Embryonic facial prominence (tissue), 1 donor: ENCODE measurements around the gene TENT4B.
"Not testable (repeated sequence)": the region's sequence is repeated elsewhere in the genome, so short reads cannot be mapped to it uniquely, and the experiment has no call there.

Source experiments
- DNase-seq: peaks from one replicate; pipeline ENCODE4 v3.0.0-alpha.2; 2016; ENCODE audit errors: extremely low spot score

The TENT4B gene

GRCh38 chr16:50234771-50235556 lies 81.9 kb downstream of the TENT4B start:
- no peak for DNase-seq

DNA sequence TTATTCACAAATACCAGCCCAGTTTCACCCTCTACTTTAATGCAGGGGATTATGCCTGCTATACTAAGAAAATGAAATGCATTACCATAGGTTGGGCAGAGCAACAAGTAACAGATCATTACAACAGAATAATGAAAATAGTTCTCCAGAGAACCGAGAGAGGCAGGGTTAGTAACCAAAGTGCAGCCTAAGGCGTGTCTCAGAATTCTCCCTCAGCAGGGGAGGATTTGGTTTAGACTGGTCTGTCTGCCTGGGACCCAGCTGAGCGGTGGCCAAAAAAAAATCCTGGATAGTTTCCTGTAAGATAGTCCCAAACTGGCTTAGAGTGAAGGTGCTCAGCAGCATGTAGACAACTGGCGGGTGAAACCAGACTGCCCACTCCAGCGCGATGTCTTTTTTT lies 82.5 kb downstream of the TENT4B start:
- no peak for DNase-seq

DNA sequence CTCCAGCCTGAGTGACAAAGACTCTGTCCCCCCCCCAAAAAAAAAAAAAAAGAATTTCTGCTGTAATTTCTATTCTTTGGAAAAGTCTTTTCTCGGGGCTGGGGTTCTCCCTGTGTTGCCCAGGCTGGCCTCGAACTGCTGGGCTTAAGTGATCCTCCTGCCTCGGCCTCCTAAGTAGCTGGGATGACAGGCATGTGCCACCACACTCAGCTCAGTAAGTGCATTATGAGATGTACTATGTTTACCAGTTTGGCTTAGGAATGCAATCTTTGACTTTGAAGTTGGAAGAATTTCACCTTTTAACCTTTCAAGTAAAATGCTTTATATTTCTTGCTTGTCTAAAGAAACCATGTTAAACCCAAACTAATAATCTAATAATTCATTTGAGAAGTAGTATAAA lies 85.2 kb downstream of the TENT4B start:
- DNase-seq, result no peak

DNA sequence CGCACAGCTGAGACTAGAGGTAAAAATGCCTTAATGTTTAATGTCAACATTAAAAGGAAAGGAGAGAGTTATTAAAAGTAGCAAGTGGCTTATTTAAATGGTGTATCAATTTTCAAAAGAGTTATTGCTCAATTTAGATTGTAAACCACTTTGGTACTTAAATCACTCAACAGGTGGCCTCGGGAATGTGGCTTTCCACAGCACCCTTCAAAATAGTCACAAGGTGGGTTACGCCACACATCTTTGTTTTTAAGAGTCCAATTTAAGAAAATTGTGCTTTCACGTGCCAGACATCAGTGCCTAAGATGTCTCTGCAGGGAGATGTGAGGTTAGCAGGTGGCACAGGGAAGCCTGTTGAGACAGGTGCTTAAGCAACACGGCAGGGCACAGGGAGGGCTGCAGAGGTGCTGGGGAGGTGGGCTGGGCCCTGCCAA lies 85.8 kb downstream of the TENT4B start:
- no peak for DNase-seq

DNA sequence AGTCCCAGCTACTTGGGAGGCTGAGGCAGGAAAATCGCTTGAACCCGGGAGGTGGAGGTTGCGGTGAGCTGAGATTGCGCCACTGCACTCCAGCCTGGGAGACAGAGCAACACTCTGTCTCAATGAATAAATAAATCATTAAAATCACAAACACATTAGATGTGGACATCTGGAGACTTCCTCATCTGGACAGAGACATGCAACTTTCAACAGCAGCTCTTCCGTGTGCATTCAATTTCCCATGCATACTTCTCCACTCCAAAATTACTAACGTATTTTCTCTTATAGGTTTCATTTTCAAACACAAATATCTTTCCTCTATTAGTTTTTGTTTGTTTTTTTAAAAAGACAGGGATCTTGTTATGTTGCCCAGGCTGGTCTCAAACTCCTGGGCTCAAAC lies 89.9 kb downstream of the TENT4B start:
- not testable (repeated sequence) for DNase-seq

DNA sequence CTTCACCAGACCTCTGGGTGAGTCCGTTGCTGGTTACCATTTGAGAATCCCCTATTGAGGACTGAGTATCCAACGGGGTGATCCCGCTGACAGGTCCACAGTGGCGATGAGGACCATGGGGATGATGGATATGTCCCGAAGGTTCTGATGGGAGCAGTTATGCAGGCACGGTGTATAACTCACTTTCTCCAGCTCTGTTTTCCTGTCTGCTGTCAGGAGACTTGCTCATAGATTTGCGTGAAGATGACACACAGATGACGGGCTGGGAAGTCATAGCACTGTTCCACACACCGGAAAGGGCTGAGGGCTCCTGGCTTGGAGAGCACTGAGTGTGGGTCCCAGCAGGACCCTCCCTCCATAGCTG lies 91.0 kb downstream of the TENT4B start:
- DNase-seq, result no peak

DNA sequence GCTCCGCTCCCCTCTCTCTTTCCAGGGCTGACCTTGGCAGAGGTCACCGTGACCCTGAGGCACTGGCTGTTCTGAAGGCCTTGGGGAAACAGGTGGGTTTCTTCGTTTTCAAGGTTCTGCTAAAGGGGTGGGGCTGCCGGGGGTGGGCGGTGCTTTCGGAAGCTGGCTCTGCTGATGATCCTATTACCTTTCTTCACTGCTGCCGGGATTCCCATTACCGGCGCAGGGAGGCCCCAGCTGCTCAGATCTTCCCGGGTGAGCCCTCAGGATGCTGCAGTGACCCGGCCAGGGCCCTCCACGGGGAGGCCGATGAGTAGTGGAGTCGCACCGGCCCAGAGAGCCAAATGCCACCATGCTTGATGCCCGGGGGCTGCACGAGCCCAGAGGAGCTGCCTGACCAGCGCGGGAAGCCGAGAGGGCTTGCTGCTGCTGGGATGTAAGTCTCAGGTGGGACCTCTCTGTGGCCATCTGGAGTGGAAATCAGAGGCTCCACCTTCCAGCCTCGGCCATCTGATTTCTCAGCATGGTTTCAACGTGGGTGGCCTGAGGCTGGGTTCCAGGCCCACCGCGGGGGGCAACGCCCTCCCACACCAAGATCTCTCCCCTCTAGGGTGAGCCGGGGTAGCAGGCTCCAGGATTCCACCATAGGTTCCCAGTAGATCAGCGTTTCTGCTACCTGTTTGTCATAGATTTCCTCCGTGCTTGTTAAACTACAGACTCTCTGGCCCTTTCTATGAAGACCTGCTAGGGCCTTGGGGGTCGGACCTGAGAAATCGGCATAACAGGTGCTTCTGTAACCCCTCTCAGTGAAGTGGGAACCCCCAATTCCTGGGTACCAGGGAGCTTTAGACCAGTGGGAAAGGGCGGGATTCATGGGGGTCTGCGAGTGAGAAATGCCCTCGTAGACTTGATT lies 91.7 kb downstream of the TENT4B start:
- no peak for DNase-seq

- DNase-seq, result no peak
These were observed 92.6 kb downstream of the TENT4B start for GRCh38 chr16:50245417-50246298.

DNA sequence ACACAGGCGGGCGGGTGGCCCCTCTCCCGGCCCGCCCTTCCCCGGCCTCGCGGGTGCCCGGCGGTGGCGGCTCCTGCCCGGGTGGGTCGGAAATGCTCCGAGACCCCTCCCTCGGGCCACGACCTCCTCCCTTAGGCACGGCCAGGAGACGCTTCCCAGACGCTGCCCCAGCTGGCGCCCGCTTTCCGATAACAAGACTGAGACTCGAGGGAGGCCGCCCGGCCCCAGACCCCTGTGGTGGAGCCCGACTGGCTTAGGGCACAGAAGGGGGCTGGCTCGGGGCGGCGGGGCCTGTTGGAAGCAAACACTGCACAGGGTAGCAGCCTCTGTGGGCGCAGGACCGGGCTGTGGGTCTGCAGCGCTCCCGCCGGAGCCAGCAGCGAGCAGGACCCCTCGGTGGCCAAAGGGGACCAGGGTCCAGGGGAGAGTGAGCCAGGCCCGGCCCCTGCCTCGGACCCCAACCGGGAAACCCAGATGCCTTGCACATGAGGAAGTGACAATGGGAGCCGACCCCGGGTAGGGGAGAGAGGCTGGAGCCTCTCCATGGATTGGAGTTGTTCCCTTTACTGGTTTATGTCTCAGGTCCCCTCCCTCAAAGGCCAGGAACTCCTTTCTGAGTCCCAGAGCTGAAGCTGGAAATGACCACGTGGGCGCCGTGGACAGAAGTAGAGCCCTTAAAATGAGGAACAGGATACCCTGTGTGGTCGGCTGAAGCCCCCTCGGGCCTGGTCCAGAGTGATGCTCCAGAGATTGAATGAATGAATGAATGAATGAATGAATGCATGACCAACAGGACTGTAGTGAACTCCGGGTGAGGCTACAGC lies 93.4 kb downstream of the TENT4B start:
- no peak for DNase-seq

DNA sequence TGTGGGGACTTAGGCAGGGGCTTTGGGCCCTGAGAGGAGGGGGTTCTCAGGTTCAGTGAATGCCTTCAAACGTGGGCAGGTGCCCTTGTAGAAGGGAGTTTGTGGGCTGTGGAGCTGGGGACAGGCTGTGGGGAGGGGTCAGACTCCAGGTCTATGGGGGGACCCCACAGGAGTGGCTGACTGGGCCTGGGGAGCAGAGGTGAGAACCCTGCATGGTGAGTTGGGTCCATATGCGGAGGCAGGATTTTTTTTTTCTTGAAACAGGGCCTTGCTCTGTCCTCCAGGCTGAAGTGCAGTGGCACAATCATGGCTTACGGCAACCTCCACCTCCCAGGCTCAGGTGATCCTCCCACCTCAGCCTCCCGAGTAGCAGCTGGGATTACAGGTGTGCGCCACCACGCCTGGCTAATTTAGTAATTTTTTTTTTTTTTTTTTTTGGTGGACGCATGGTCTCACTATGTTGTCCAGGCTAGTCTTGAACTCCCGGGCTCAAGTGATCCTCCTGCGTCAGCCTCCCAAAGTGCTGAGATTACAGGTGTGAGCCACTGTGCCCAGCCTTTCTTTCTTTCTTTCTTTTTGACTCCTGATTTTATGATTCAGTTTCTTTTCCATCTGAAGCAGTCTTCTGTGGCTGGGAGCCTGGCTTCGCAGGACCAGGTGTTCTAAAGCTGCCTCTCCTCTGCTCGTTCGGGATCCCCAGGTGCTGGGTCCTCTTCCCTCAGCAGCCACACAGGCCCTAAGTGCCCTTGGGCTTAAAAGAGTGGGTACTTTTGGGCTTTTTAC lies 94.2 kb downstream of the TENT4B start:
- DNase-seq, result no peak

GRCh38 chr16:50247906-50248608 lies 95.0 kb downstream of the TENT4B start:
- DNase-seq, result no peak

DNA sequence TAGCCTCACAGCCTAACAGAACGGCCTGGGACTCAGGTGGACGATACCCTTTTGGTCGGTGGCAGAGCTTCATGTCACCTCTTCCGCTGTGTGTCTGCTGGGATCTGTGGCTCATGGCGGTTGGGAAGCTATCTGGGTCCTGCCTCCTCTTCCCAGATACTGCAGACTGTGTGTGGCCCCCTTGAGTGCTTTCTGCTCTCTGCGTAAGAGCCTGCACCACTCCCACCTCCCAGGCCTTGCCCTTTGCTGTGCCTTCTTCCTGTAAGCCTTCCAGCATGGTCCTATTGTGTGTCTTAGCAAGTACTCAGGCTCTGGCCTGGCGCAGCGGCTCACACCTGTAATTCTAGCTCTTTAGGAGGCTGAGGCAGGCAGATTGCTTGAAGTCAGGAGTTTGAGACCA lies 95.7 kb downstream of the TENT4B start:
- no peak for DNase-seq

DNA sequence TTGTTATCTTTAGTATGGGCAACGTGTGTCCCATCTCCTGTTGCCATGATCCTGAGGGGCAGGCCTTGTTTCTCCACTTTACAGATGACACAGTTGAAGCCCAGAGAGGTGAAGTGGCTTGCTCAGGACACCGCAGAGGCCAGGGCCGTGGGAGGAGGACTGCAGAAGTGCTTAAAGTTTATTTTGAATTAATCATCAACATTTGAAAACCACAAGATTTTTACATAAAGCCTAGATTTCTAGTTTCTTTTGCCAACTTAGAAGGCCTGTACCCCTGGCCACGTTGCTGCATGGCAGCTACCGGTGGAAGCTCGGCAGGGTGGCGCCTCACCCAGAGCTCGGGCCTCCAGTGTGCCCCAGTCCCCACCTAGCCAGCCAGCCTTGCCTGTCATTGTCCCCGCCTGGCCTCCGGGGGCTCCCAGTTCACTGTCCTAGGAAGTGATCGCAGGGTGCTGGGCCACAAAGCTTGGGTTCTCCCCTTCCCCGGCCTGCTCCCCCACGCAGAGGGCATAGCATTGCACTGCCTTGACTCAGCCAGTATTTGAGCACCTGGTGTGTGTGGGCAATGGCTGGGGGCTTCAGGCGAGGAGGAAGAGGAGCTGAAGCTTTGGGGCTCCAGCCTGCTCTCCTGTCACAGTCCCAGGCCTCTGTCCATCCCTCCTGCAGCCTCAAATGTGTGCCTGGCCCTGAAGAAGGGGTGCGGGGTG lies 98.4 kb downstream of the TENT4B start:
- DNase-seq, result no peak

DNA sequence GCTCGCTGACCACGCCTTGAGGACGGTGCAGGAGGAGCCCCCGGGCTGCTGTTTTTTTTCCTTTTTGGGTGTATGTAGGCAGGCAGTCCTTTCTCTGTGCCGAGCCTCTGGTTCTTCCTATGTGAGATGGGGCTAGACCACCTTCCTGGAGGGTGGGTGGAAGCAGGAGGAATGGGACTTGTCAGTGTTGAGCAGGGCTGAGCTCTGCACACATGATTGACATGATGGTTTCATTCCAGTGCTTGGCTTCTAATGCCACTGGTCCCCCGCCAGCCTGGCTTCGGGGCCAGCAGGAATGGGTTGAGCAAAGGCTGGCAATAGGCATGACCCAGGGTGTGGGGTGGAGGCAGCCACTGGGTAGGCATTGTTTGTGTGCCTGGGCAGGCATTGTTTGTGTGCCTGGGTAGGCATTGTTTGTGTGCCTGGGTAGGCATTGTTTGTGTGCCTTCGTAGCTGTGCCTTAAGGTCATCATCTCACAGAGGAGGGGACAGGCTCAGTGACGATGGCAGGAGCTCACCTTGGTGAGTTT lies 99.0 kb downstream of the TENT4B start:
- no peak for DNase-seq

- DNase-seq, result no peak
These were observed 99.9 kb downstream of the TENT4B start for GRCh38 chr16:50252874-50253513.

DNA sequence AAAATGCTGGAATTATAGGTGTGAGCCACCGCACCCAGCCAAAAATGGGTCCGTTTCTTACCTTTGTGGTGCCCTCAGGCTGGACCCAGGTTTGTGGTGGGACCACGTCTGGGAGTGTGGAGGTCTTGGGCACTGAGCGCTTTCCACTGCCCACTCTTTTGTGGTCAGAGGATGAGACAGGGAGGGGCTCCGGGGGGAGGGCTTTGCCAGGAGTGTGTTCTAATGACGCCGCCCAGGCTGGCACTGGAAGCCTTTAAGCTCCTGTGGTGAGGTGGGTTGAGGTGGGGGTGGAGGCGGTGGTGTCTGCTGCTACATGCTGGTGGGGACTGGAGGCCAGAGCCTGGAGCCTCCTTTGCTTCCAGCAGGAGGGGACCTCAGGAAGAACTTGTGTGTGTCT lies 100.4 kb downstream of the TENT4B start:
- no peak for DNase-seq

DNA sequence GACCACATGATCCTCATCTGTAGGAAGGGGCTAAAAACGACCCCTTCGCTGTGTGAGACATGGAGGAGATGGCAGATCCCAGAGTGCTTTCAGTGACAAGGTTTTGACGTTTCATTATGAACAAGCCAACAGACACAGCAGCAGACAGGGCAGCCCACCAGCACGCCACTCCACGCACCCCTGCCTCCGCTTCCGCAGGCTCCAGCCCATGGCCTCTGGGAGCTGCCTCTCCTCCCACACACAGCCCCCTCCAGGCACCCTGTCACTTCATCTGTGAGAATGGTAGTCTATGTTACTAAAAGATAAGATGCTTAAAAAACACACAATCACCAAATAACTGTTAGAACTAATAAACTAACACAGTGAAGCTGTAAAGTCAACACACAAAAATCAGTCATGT lies 101.0 kb downstream of the TENT4B start:
- DNase-seq, result no peak

DNA sequence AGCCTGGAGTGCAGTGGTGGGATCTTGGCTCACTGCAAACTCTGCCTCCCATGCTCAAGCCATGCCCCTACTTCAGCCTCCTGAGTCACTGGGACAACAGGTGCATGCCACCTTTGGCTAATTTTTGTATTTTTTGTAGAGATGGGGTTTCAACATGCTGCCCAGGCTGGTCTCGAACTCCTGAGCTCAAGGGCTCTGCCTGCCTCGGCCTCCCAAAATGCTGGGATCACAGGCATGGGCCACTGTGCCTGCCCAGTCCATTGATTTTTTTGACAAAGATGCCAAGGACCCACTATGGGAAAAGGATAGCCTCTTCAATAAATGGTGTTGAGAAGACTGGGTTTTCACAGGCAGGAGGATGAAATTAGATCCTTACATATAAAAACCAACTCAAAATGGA lies 102.4 kb downstream of the TENT4B start:
- no peak for DNase-seq
